ENCODE measurements around the gene TUFT1. TPM values are rescaled to one million over a fixed set of nuclear protein-coding genes. Genes with fewer than 3 reads are reported as not detected.

TUFT1 gene
- total and polyA plus RNA-seq, 2 of the 8 experiments (the other 6 are each of a cell fraction or from before 2014, with no cell fraction given): 7.3 to 10.4 TPM

GRCh38 chr1:151510957-151511635, 29.0 kb upstream of the TUFT1 start, which contains the start of gene CGN (continued):
- no peak for TF ChIP-seq RFX5 (IDR thresholded peaks at IDR 0.05; ENCODE audit: borderline replicate concordance, low read depth, low read length)
- TF ChIP-seq TBP (IDR thresholded peaks at IDR 0.05; ENCODE audit: low read depth, low read length): peak; percentile 64
- no peak for TF ChIP-seq CTCF (IDR thresholded peaks at IDR 0.05; ENCODE audit: control extremely low read depth in 1 of 3, insufficient read depth in 1 of 3, low read depth in 1 of 3, low read length in 3 of 3)
- TF ChIP-seq SUZ12 (IDR thresholded peaks at IDR 0.05; ENCODE audit: low read length): no peak
- TF ChIP-seq RNF2 (IDR thresholded peaks at IDR 0.05; ENCODE audit: borderline replicate concordance, low read depth, low read length, missing control alignments, poor library complexity, severe bottlenecking): no peak
- no peak for TF ChIP-seq EGR1 (IDR thresholded peaks at IDR 0.05; ENCODE audit: borderline replicate concordance, low read depth, low read length)
- TF ChIP-seq CTBP2 (IDR thresholded peaks at IDR 0.05; ENCODE audit: borderline replicate concordance, insufficient read depth, insufficient read length, low read length): no peak
- TF ChIP-seq POLR2AphosphoS5 (IDR thresholded peaks at IDR 0.05; ENCODE audit: low read depth, low read length): peak; percentile 46; the same call in 1 of the 2 replicates
- TF ChIP-seq EZH2 (IDR thresholded peaks at IDR 0.05; ENCODE audit: low read depth, low read length, severe bottlenecking): no peak
- TF ChIP-seq HDAC6 (IDR thresholded peaks at IDR 0.05; ENCODE audit: low read depth, low read length): no peak
- 0 out of 2 replicates have a peak, but pooled peaks have one; percentile 34 for TF ChIP-seq E2F6 (IDR thresholded peaks at IDR 0.05)
- 0 out of 2 replicates have a peak, but pooled peaks have one; percentile 1 for TF ChIP-seq ATF3 (IDR thresholded peaks at IDR 0.05; ENCODE audit: insufficient read depth, low read depth, low read length)
- TF ChIP-seq BCL11A (IDR thresholded peaks at IDR 0.05; ENCODE audit: low read depth in 2 of 2, low read length in 2 of 2): no peak
- TF ChIP-seq TAF1 (IDR thresholded peaks at IDR 0.05; ENCODE audit: low read depth, low read length): peak; percentile 78
- no peak for TF ChIP-seq HDAC2 (IDR thresholded peaks at IDR 0.05; ENCODE audit: borderline replicate concordance in 1 of 2, low read depth in 2 of 2, low read length in 2 of 2)
- TF ChIP-seq JUN (IDR thresholded peaks at IDR 0.05; ENCODE audit: low read depth, low read length): no peak
- peak; percentile 63 for TF ChIP-seq ASH2L (IDR thresholded peaks at IDR 0.05; ENCODE audit: low read length)
- TF ChIP-seq POLR2A (IDR thresholded peaks at IDR 0.05; ENCODE audit: control extremely low read depth in 1 of 2, low read depth in 2 of 2, low read length in 2 of 2): peak; percentile 82 to 85
- TF ChIP-seq MAX (IDR thresholded peaks at IDR 0.05): peak; percentile 59
- no peak for TF ChIP-seq SIRT6 (IDR thresholded peaks at IDR 0.05; ENCODE audit: low read length)
